Measurements from ENCODE around the gene ZNF436.

GRCh38 chr1:23393706-23394105, 24.1 kb upstream of the ZNF436 start:
- no peak for TF ChIP-seq CTCF (optimal IDR thresholded peaks at IDR 0.05 in 1 of 3, IDR thresholded peaks at IDR 0.05 in 1 of 3, conservative IDR thresholded peaks at IDR 0.05 in 1 of 3; ENCODE audit: extremely low read depth in 1 of 3, insufficient read depth in 2 of 3, low read length in 3 of 3)
- TF ChIP-seq EZH2 (IDR thresholded peaks at IDR 0.05; ENCODE audit: low read length) = no peak
